Endothelial cell of umbilical vein (primary cell): ENCODE data around the gene NUP107.

ENCODE experiments used
- EZH2 ChIP-seq: IDR thresholded peaks from 2 replicates; pipeline ENCODE4 v1.6.1; 2012; ENCODE audit warnings: borderline replicate concordance, low read depth, mild to moderate bottlenecking, moderate library complexity, low read length, inconsistent platforms; ENCODE audit not compliant: severe bottlenecking
- POLR2A ChIP-seq: IDR thresholded peaks from 2 replicates; pipeline ENCODE4 v1.6.1; 2012; ENCODE audit warnings: low read depth, mild to moderate bottlenecking, control low read depth, low read length
- TF ChIP-seq, protein P1 (sequence below), 2 donors: IDR thresholded peaks; 1 replicate in 1 of 2; 2 replicates in 1 of 2; pipeline ENCODE4 v1.5.1; 2011; ENCODE audit warnings: low read length in 2 of 2, mild to moderate bottlenecking in 2 of 2, moderate library complexity in 2 of 2, control low read depth in 1 of 2, inconsistent platforms in 1 of 2, low read depth in 1 of 2; ENCODE audit not compliant: insufficient read depth in 1 of 2; ENCODE audit errors: extremely low read depth in 1 of 2

DNA sequence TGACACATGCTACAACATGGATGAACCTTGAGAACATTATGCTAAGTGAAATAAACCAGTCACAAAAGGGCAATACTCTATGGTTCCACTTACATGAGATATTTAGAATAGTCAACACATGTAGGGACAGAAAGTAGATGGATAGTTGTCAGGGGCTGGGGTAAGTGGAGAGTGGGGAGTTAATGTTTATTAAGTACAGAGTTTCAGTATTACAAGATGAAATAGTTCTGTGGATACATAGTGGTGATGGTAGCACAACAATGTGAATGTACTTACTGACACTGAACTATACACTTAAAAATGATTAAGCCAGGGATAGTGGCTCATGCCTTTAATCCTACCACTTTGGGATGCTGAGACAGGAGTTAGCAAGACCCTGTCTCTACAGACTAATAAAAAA is 8.7 kb downstream of the NUP107 start:
- TF ChIP-seq, protein P1, sequence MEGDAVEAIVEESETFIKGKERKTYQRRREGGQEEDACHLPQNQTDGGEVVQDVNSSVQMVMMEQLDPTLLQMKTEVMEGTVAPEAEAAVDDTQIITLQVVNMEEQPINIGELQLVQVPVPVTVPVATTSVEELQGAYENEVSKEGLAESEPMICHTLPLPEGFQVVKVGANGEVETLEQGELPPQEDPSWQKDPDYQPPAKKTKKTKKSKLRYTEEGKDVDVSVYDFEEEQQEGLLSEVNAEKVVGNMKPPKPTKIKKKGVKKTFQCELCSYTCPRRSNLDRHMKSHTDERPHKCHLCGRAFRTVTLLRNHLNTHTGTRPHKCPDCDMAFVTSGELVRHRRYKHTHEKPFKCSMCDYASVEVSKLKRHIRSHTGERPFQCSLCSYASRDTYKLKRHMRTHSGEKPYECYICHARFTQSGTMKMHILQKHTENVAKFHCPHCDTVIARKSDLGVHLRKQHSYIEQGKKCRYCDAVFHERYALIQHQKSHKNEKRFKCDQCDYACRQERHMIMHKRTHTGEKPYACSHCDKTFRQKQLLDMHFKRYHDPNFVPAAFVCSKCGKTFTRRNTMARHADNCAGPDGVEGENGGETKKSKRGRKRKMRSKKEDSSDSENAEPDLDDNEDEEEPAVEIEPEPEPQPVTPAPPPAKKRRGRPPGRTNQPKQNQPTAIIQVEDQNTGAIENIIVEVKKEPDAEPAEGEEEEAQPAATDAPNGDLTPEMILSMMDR (IDR thresholded peaks at IDR 0.05; ENCODE audit: extremely low read depth in 1 of 2, insufficient read depth in 1 of 2, low read depth in 1 of 2, low read length in 2 of 2) = no peak
- TF ChIP-seq POLR2A = no peak
- no peak for TF ChIP-seq EZH2
